RWPE1 (cell line): ENCODE measurements around the gene PRR5L.

Source experiments
- CTCF ChIA-PET: fragments of 350-600 bp; sonication (Branson Sonifier 250); formaldehyde crosslinking; extraction: SDS; loops from one replicate; lab custom pipeline; 2021; lab: Yijun Ruan, JAX
- POLR2A ChIA-PET: fragments of 400-600 bp; formaldehyde crosslinking; extraction: SDS; loops from one replicate; lab custom pipeline; 2020; ENCODE audit warnings: antibody characterized with exemption; ENCODE audit not compliant: low non-redundant PET; lab: Yijun Ruan, JAX
- DNase-seq: peaks from one replicate; pipeline ENCODE4 v3.0.0; 2012; ENCODE audit warnings: low spot score
- H3K27ac ChIP-seq: fragments of 450-650 bp; 2 replicates; pipeline ENCODE4 v1.5.1; 2017
- TF ChIP-seq, protein P1 (sequence below): fragments of 450-650 bp; conservative IDR thresholded peaks from 2 replicates; pipeline ENCODE4 v1.5.1; 2017; ENCODE audit warnings: low read depth, mild to moderate bottlenecking

The PRR5L gene

GRCh38 chr11:36360318-36360717 is 64.2 kb downstream of the PRR5L start:
- DNase-seq = no peak
- CTCF ChIA-PET = interaction anchor here (0.6 to 1.2 kb wide), 2 partner anchors 64 to 71 kb away, joined by 3 to 6 read pairs; partner anchors contain the start of gene PRR5L
- H3K27ac ChIP-seq = no peak overlapping the region
- TF ChIP-seq, protein P1, sequence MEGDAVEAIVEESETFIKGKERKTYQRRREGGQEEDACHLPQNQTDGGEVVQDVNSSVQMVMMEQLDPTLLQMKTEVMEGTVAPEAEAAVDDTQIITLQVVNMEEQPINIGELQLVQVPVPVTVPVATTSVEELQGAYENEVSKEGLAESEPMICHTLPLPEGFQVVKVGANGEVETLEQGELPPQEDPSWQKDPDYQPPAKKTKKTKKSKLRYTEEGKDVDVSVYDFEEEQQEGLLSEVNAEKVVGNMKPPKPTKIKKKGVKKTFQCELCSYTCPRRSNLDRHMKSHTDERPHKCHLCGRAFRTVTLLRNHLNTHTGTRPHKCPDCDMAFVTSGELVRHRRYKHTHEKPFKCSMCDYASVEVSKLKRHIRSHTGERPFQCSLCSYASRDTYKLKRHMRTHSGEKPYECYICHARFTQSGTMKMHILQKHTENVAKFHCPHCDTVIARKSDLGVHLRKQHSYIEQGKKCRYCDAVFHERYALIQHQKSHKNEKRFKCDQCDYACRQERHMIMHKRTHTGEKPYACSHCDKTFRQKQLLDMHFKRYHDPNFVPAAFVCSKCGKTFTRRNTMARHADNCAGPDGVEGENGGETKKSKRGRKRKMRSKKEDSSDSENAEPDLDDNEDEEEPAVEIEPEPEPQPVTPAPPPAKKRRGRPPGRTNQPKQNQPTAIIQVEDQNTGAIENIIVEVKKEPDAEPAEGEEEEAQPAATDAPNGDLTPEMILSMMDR = no peak
- POLR2A ChIA-PET = no interaction called here

DNA sequence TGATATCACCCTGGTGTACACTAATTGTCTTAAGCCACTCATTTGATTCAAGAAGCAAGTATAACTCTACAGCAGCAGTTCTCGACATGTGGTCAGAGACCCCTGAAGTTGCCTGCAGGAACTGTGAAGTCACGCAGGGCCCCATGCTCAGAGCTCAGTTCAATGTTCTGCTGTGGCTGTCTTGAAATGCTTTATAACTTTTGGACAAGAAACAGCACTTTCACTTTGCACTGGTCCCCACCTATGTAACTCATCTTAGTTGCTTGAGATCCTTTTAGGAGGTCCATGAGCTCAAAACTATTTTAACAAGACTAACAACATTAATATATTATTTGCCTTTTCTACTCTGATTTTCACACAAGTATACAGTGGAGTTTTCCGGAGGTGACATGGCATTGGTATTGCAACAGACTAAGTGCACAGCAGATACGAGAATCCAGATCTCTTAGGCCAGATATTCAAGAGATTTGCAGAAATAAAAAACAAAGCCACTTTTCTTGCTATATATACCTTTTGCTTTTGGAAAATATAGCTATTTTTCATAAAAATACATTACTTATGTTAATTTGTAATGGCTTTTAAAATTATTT is 64.8 kb downstream of the PRR5L start:
- H3K27ac ChIP-seq = no peak overlapping the region
- CTCF ChIA-PET = interaction anchor here (0.6 to 1.2 kb wide), 2 partner anchors 65 to 71 kb away, joined by 3 to 6 read pairs; partner anchors contain the start of gene PRR5L
- POLR2A ChIA-PET = no interaction called here
- no peak for DNase-seq
- TF ChIP-seq, protein P1 = no peak

DNA sequence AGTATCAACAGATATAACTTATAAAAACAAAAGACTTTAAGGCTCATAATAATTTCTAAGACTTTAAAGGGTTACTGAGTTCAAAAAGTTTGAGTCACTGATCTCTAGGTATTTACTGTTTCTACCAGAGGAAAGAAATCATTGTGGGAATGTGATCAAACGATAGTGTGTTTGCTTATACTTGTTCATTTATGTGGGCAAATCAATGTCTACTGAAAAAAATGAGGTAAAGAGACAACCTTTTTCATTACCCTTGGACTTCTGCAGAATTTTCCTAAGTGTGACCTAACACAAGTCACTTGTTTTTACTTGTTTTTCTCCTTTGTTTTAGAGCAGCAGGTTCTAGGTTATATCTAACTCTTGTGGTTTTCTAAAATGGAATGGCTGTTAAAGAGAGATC is 65.4 kb downstream of the PRR5L start:
- CTCF ChIA-PET = no interaction called here
- TF ChIP-seq, protein P1 = no peak
- POLR2A ChIA-PET = no interaction called here
- peak overlapping the region; percentile 67; the same call in 1 of the 2 replicates for H3K27ac ChIP-seq
- DNase-seq = peak; percentile 34

DNA sequence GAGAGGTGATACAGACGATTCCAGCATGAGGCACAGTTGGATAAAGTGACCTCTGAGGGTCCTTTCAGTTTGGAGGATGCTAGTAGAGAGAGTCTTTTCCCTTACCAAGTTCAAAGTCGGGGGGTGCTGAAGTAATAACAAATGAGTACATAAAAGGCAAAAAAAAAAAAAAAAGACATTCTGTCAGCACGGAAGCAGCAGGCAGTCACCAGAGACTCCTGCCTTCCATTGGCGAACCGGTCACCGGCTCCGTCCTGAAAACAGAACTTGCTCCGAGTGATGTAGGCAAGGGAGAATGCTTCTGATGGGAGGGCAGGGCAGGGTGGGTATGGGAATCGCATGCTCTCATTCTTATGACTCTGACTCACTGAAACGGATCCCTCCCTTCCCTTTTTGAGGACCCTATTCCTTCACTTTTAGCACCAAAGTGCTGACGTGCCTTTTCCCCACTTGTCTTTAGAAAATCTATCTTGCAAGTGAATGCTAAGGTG is 65.9 kb downstream of the PRR5L start:
- TF ChIP-seq, protein P1 = no peak
- H3K27ac ChIP-seq = peak overlapping the region; percentile 67
- DNase-seq = peak; percentile 83
- CTCF ChIA-PET = no interaction called here
- POLR2A ChIA-PET = no interaction called here

DNA sequence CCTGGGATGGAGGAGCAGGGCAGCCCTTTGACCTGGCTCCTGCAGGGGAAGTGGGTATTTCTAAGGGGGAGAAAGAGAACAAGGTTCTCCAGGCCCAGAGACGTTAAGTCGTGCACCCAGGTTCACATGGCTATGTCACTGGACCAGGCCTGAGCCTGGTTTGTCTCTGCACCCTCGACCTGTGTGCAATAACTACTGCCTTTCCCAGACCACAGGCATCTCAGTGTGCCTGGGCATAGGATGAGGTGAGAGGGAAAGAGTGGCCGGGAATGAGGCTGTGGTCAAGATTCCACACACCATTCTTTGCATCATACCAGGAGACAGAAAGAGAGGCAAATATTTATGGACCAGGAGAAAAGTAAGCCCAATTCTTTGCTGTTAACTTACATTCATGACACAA is 66.8 kb downstream of the PRR5L start:
- CTCF ChIA-PET = no interaction called here
- TF ChIP-seq, protein P1 = no peak
- POLR2A ChIA-PET = no interaction called here
- no peak for DNase-seq
- H3K27ac ChIP-seq = peak overlapping the region; percentile 67

DNA sequence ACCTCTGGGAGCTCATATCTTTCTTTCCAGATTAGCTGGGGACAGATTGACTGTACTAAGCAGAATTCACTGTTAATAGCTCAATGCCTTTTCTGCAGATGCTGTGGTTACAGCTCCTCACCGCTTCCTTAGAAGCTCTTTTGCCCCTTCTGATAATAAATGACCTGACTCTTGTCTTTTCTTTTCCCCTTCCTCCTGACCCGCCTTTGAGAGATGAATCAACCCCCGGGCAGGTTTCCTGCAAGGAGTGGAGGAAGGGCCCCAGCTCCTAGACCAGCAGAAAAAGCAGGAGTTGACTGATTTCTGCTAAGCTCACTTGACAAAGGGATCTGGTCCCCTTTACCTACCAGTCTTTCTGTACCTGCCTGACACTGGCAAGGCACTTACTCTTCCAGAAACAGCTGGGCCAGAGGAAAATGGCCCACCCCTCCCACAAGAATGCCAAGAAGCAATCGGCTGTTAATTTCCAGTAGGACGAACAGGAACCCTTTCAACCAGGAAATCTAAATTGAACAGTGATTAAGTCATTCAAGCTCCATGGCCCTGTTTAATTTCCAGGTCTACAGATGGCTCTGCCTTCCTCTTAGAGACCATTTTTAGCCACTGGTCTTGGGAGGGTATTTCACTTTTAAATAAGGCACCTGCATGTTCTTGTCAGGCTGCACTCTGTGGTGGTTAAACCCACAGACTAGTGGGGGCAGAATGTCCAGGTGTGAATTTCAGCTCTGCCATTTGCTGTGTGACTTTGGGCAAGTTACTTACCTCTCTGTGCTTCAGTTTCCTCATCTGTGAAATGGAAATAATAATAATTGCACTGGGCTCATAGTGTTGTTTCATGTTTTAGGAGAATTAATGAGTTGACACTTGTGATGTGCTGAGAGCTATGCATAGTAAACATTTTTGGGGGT is 67.5 kb downstream of the PRR5L start:
- TF ChIP-seq, protein P1 = no peak
- peak; percentile 31 for DNase-seq
- no peak overlapping the region for H3K27ac ChIP-seq
- CTCF ChIA-PET = no interaction called here
- POLR2A ChIA-PET = interaction anchor here (0.6 kb wide), 1 partner anchor 813 kb away, joined by 3 read pairs; no protein-coding TSS in a partner anchor
